NCI-H774 (cell line): ENCODE measurements around the gene CD200R1L.
"Not testable (repeated sequence)": the region's sequence is repeated elsewhere in the genome, so short reads cannot be mapped to it uniquely, and the experiment has no call there.

Experiments used
- DNase-seq: peaks from one replicate; lab custom pipeline; 2025; lab: John Stamatoyannopoulos, UW

The CD200R1L gene

GRCh38 chr3:112846764-112847163, at the start of gene CD200R1L:
Gene CD200R1L (minus strand): TSS chr3:112846864. CDS start chr3:112829367, 17,497 bp downstream.
- no peak for DNase-seq

GRCh38 chr3:112894258-112894657, 47.6 kb upstream of the CD200R1L start:
- no peak for DNase-seq

- DNase-seq: no peak
These were observed 42.7 kb upstream of the CD200R1L start for GRCh38 chr3:112889357-112889756.

GRCh38 chr3:112888381-112889085, 41.9 kb upstream of the CD200R1L start:
- no peak for DNase-seq

- DNase-seq: no peak
These were observed 38.1 kb upstream of the CD200R1L start for GRCh38 chr3:112884678-112885290.

GRCh38 chr3:112881891-112882290, 35.2 kb upstream of the CD200R1L start:
- no peak for DNase-seq

- DNase-seq: no peak
These were observed 28.9 kb upstream of the CD200R1L start for GRCh38 chr3:112875561-112875960.

- no peak for DNase-seq
These were observed 28.1 kb upstream of the CD200R1L start for GRCh38 chr3:112874725-112875124.

GRCh38 chr3:112873632-112874031, 27.0 kb upstream of the CD200R1L start:
- DNase-seq: no peak

- DNase-seq: no peak
These were observed 25.1 kb upstream of the CD200R1L start for GRCh38 chr3:112871735-112872134.

- DNase-seq: no peak
These were observed 19.1 kb upstream of the CD200R1L start for GRCh38 chr3:112865757-112866156.

GRCh38 chr3:112860898-112861297, 14.2 kb upstream of the CD200R1L start:
- DNase-seq: no peak

GRCh38 chr3:112858410-112859069, 11.9 kb upstream of the CD200R1L start:
- DNase-seq: no peak

- DNase-seq: no peak
These were observed 10.9 kb upstream of the CD200R1L start for GRCh38 chr3:112857526-112857925.

GRCh38 chr3:112856537-112856936, 9.9 kb upstream of the CD200R1L start:
- no peak for DNase-seq

GRCh38 chr3:112855883-112856282, 9.2 kb upstream of the CD200R1L start:
- no peak for DNase-seq

GRCh38 chr3:112855074-112855473, 8.4 kb upstream of the CD200R1L start:
- not testable (repeated sequence) for DNase-seq

- DNase-seq: no peak
These were observed 1.5 kb upstream of the CD200R1L start for GRCh38 chr3:112848196-112848595.

- DNase-seq: no peak
These were observed 1.0 kb upstream of the CD200R1L start for GRCh38 chr3:112847692-112848091.

GRCh38 chr3:112845772-112846171, 892 bp downstream of the CD200R1L start:
- DNase-seq: no peak

- DNase-seq: no peak
These were observed 17.6 kb downstream of the CD200R1L start for GRCh38 chr3:112829046-112829445.

GRCh38 chr3:112822064-112823055, 24.3 kb downstream of the CD200R1L start:
- DNase-seq: no peak
